ENCODE results near the gene ZMYND15.

ZMYND15 gene

GRCh38 chr17:4786516-4786915 is 46.9 kb downstream of the ZMYND15 start:
- no peak for DNase-seq

DNA sequence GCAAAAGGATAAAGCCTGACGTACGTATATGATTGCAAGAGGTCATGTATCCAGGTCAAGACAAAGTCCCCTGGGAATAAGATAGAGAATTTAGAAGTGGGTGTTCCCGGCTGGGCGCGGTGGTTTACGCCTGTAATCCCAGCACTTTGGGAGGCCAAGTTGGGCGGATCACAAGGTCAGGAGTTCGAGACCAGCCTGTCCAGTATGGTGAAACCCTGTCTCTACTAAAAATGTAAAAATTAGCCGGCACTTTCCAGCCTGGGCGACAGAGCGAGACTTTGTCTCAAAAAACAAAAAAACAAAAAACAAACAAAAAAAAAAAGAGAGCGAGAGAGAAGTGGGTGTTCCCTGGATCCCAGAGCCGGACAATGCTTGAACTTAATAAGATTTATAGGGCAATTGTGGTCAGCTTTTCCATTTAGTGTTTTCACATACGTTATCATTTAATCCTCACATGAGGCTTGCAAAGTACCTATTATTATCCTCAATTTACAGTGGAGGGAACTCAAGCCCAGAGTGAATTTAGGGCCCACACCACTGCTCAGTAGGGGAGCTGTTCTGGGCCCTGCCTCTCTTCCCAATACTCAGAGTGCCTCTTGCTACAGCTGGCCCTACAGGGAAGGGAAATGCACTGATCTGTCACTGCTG is 48.6 kb downstream of the ZMYND15 start:
- no peak for DNase-seq

DNA sequence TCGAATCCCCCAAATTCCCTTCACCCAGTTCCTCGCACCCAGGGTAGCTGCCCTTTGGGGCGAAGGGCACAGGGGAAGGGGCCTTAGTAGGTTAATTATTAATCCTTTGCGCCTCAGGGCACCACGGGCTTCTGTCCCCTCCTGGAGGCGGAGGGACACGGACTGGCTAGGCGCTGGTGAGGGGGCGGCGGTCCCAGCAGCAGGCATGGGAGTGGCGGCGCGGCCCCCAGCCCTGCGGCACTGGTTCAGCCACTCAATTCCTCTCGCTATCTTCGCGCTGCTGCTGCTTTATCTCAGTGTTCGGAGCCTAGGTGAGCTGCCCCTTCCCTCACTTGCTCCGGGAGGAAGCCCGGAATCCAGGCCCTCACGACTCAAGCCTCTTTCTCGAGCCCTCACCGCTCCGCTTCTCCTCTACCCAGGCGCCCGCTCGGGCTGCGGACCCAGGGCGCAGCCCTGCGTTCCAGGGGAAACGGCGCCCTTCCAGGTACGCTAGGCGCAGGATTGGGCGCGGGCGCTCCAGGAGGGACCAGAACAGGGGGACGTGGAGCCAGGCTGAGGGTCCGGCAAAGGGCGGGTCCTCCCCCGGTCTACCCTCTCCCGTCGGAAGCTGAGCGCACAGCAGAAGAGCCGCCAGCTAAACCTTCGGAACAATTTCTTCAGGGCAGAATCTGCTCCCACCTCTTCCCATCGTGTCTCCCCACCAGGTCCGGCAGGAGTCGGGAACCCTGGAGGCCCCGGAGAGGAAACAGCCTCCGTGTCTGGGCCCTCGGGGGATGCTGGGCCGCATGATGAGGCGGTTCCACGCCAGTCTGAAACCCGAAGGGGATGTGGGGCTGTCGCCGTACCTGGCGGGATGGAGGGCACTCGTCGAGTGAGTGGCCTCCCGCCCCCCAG is 49.4 kb downstream of the ZMYND15 start, which contains the start of gene GLTPD2:
GLTPD2 (plus strand) TSS at position 158 of the 894 bp plus-strand sequence; CDS start at position 206, 48 bp downstream.
- DNase-seq, result no peak

DNA sequence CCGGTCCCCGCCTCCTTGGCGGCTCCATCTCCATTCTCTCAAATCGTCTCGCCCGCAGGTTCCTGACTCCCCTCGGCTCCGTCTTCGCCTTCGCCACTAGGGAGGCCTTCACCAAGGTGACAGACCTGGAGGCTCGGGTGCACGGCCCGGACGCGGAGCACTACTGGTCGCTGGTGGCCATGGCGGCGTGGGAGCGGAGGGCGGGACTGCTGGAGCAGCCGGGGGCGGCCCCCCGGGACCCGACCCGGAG is 50.0 kb downstream of the ZMYND15 start:
- DNase-seq, result no peak

GRCh38 chr17:4789951-4790704 is 50.5 kb downstream of the ZMYND15 start:
- DNase-seq, result peak; percentile 85

GRCh38 chr17:4790705-4791088 is 51.1 kb downstream of the ZMYND15 start:
- DNase-seq, result no peak

DNA sequence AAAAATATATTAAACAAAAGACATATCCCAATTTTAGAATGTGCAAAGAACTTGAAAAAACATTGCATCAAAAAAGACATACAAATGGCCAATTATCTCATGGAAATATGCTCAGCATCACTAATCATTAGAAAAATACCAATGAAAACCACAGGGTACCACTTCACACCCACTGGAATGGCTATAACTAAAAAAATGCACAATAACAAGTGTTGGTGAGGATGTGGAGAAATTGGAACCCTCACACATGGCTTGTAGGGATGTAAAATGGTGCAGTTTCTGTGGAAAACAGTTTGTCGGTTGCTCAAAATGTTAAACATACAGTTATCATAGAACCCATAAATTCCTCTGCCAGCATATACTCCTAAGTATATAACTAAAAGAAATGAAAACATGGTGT is 55.5 kb downstream of the ZMYND15 start:
- no peak for DNase-seq
